ENCODE data around the gene C11orf21.
"Not testable (repeated sequence)": the region's sequence is repeated elsewhere in the genome, so short reads cannot be mapped to it uniquely, and the experiment has no call there.

C11orf21 gene

DNA sequence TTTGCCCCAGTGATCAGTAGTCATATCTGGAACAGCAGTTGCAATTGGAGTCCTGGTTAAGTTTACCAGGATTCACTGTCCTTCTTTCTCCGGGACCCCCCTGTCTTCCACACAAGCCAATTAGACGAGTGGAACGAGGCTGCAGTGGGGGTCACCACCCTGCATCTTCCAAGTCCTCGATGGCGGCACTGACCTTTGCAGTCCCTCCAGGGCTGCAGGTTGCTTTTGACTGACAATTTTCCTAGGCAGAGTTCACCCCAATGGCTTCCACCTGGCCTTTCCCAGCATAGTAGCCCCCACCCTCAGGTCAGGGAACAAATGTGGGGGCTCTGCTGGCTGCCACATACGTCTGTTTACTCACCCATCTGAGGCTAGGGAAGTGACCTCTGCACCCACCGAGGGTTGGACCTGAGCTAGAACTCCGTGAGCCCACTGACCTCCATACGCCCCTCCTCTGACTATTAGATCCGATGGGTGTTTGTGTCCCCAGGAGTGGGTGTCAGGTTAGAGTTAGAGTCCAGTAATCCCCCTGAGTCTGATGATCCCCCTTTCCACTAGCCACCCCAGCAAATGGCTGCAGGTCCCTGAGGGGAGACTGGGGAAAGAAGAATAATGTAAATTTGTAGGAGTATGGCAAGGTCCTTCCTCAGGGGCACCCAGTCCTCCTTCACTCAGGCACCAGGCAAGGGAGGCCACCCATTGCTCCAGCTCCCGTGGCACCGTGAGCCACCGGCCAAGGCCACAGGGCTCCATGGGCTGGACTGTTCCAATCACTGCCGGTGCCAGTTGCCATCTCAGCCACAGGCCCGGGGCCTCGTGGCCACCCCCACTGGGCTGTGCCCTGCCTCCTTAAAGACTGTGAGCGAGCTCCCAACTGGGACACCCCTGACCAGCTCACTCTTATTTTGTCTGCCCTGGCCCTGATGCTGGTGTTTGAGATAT lies 5.5 kb downstream of the C11orf21 start:
- DNase-seq: no peak

DNA sequence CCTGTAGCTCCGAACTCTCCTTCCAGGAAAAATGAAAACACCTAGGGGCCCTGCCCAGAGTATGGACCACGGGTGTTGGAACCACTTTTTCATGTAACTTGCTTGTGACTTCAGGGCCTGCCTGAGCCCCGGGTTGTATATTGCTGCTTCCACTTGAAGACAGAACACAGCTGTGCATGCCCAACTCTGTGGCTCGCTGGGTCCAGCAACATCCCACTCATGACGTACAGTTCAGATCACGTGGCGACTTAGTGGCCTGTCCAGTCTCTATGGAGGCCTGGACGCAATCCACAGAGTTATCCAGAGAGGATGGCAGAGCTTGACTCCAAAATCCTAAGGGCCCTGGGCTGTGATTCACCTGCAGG lies 6.8 kb downstream of the C11orf21 start:
- no peak for DNase-seq

- peak; percentile 75 to 83 (median 80) for DNase-seq
Measured at GRCh38 chr11:2293984-2294925, 7.5 kb downstream of the C11orf21 start.

- DNase-seq: no peak
Measured at GRCh38 chr11:2293531-2293971, 8.2 kb downstream of the C11orf21 start.

DNA sequence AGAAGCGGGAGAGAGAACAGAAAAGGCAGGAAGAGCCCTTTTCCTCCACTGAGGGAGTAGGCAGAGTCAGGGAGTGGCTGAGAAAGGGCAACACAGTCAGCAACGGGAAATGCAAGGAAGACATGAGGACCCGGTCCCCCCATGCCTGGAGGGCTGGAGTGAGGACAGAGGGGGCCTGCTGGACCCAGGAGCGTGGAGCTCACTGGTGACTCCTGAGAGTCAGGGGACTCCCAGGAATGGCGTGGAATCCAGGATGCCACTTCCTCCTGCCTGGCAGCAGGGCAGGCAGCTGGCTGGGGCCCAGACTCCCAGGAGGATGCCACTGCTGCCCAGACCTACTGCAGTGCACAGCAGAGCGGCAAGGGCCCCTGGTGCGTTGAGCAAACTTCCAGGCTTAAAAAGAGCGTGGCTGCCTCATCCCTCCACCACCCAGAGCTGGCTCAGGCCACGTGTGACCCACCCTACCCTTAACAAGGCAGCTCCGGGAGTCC lies 11.3 kb downstream of the C11orf21 start:
- DNase-seq: no peak

GRCh38 chr11:2289859-2290258 lies 11.9 kb downstream of the C11orf21 start:
- no peak for DNase-seq

GRCh38 chr11:2289350-2289749 lies 12.4 kb downstream of the C11orf21 start:
- DNase-seq: no peak

DNA sequence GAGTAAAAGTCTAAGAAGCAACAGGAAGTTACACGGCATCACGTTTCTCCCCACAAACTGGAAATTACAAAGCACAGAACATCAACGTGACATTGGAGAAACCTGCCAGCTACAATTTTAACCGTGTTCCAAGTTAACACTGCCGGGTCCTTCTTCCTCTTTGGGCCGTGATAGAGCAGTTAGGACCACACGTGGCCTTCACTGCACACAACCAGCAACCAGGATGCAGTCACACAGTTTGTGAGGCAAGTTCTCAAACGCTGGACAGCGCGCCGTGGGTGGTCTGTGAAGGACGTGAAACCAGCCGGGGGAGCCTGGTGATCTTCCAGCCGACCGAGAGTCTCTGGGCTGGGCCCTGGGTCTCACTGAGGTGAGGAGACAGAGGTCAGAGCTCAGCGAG lies 14.6 kb downstream of the C11orf21 start:
- peak in 2 of 3 donors; percentile 26 to 37 for DNase-seq

GRCh38 chr11:2286350-2286749 lies 15.4 kb downstream of the C11orf21 start:
- DNase-seq: not testable (repeated sequence)

DNA sequence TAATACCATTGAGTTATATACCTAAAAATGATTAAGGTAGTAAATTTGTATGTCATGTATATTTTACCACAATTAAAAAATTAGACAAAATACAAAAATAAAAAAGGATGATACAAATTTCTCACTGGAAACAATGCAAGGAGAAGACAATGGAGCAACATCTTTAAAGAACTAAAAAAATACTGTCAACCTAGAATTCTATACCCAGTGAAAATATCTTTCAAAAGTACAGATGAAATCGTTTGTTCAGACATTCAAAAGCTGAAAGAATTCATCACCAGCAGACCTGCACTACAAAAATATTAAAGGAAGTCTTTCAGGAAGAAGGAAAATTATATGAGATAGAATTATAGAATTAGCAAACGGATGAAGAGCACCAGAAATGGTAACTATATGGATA lies 21.5 kb downstream of the C11orf21 start:
- no peak for DNase-seq

DNA sequence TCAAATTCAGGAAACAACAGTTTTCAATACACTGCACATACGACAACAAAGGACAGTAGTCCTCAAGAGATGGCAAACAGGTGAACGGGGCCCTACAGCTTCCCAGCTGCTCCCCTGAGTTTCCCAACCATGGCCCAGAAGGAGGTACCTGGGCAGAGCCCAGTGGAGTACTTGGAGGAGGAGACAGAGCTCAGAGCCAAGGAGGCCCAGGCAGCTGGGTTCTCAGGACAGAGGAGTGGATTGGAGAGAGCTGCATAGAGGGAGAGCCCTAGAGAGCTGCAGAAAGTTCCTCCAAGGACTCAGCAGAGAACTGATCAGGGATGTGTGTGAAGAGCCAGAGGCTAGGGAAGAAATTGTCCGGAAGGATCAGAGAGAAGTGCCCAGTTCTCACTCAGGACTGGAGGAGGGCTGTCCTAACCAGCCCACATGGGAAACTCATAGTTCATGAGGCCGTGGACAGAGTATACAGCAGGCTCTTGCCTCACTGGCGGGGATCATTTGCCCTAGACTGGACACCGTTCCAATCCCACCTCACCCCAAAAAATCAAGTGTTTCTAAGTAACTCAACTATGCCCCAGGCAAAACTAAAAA lies 23.7 kb downstream of the C11orf21 start:
- no peak for DNase-seq

DNA sequence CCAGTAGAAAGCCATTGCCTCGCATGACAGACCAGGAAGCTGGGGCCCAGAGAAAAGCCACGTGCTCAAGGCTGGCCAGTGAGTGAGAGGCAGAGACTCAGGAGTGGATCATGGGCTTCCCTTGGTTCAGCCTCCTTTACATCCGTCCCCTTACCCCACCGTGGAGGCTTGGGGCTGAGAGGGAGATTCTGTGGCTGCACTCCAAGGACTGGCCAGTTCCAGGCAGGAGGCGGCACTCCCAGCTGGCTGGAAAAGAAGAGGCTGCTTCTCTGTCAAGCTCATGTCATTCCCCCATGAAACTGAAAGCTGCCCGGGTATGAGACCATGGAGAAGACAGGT lies 24.7 kb downstream of the C11orf21 start:
- DNase-seq: peak in 1 of 3 donors; percentile 20

GRCh38 chr11:2276280-2277007 lies 25.3 kb downstream of the C11orf21 start:
- DNase-seq: no peak

DNA sequence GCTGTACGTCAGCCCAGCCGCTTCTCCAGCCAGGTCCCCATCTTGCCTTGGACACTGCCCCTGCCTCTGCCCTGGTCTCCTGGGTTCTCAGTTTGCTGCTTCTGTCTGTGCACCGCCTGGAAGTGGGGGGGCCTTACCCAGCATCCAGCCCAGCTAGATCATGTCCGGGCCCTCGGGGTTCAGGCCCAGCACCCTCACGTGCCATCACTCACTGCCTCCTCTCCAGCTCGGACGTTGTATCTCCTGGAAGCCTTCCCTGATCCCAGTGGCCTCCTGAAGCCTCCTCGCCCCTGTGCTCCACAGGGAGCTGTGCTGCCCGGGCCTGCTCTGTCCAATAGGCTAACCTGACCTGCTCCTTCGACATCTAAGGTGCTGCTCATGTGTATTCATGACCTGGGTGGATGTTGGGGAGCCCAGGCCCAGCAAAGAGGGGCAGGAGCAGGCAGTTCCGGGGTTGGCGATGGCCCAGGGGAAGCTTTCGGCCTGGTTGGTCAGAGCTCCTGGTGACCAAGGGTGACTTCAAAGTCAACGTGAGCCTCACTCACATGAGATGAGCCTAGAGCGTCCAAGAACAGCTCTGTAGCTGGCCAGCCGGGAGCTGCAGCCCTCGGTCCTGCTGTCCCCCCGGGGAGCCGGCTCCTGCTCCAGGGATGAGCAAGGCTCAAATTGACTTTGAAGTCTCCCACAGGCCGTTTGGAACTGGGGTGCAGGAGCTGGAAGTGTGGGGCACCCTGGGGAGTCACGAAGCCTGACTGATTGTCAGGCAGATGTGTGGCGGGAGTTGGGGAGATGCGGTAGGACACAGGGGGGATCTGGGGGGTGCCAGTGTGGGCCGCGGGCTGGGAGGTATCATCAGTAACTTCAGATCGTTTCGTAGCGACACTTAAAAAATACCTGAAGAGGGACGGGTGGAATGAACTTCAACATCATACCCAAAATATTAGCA lies 26.1 kb downstream of the C11orf21 start:
- DNase-seq: no peak

- DNase-seq: no peak
Measured at GRCh38 chr11:2273771-2274170, 27.9 kb downstream of the C11orf21 start.

DNA sequence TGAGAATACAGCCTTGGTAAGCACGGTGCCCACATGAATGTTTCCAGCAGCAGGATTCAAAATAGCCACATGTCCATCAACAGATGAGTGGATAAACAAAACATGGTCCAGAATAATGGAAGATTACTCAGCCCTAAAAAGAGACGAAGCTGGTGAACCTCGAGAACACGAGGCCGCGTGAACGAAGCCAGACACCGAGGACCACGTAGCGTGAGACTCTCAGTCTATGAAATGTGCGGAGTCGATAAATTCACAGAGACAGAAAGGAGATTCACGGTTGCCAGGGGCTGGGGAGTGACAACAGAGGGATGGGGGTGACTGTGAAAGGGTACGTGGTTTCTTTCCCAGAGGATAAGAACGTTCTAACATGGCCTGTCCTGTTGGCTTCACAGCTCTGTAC lies 28.4 kb downstream of the C11orf21 start:
- DNase-seq: no peak

DNA sequence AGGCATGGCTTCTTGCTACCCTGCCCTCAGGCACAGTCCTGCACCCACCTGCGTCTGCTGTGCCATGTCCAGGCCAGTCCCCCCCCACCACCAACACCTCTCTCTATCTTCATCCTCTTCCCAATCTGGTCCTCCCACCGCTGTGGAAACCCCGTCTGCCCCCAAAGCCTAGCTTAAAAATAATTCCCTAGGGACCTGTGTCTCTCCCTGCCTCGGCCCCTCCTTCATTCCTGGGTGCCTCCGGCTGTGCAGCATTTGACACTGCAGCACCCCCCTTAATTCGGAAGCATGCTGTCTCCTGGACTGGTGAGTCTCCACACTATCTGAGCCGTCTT lies 28.8 kb downstream of the C11orf21 start:
- DNase-seq: no peak

DNA sequence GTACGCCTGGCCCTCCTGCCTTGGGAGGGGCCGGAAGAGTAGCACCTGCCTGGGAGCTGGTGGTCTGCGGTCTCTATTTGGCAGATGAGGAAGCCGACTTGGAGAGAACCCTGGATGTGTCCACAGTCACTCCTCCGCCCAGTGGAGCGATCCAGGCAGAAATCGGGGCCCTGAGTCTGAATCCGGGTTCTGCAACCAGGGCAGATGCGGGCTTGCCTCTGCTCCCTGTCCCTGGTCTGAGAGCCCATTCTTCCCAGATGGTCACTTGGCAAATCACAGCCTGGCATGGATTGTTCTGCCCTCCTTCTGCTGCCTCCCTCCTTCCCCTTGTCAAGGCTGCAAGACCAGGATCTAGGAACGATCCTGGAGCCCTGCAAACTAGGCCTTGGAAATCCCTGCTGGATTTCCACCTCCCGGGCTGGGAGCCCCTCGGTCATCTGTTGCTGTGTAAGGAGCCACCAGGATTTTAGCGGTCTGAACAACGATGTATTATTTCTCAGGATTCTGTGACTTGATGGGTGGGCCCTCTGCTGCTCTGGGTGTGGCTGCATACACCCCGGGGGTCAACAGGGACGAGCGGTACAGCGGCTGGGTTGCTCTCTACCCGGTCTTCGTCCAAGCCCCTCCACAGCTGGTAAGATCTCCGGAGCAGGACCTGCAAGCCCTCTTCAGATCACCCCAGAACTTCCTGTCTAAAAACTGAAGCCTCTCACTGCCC lies 29.3 kb downstream of the C11orf21 start:
- no peak for DNase-seq

DNA sequence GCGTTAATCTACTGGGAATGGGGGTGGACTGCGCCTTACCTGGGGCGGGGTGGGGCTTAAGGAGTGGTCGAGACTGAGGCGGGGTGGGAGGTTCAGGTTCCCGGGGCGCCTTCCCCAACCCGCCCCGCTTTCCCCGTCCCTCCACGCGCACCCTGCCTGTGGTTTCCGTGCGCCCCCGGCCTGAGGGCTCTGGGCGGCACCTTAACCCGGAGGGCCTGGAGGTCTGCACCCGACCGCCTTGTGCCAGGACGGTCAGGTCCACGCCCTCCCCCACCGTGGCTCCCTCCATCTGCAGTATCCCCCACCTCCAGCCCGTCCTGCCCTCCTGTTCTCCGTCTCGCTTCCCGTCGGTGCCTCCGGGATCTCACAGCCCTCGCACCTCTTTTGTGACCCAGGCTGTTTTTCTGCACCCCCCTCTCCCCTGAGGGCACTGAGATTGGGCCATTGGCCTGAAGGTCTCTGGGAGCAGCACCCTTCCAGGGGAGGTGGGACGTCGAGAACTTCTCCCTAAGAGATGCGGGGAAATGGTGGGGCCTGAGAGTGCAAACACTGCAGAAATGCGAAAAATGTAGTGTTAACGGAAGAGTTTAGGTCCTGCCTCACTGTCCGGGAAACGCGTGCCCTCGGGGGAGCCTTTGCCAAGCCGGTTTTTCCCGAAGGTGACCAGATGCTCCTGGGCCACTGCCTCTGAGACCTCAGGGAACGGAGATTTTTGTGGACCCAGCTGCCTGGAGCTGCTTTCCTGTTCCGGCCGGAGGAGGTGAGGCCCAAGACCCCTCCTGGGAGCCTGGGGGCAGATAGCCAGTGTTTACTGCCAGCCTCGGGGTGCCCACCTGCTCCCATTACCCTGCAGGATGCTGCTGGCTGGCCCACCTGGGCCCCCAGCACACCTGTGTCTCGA lies 30.1 kb downstream of the C11orf21 start:
- no peak for DNase-seq

DNA sequence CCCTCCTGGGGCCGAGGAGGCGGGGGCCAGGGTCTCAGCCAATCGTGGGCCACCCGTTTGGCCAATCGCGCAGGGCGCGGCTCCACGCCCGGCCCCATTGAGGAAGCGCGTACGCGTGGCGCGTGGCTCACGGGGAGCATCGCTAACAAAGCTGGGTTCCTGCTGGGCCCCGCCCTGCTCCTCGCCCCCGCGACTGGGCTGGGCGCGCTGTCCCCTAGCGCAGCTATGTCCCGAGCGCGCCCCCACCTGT lies 30.7 kb downstream of the C11orf21 start:
- peak; percentile 83 to 90 (median 84) for DNase-seq

Data from suppressor macrophage treated with lipopolysaccharide for 1 hour (primary cell).